HG03159 (cell line): Measurements from ENCODE around the gene CAVIN2.
A peak's percentile ranks its signal among the peaks of the same experiment; 100 is the strongest.

Source experiments
- ATAC-seq: cut with Tn5 transposase; IDR thresholded peaks from one replicate; pipeline ENCODE4 v1.9.1; 2021; ENCODE audit warnings: mild to moderate bottlenecking, moderate library complexity; ENCODE audit not compliant: unreplicated experiment

Gene CAVIN2

GRCh38 chr2:191840921-191841320, 6.0 kb downstream of the CAVIN2 start:
- no peak for ATAC-seq

GRCh38 chr2:191839918-191840804, 6.7 kb downstream of the CAVIN2 start:
- no peak for ATAC-seq

- ATAC-seq = no peak
Observed at GRCh38 chr2:191838526-191838925, 8.4 kb downstream of the CAVIN2 start.

- ATAC-seq = no peak
Observed at GRCh38 chr2:191836853-191837769, 9.8 kb downstream of the CAVIN2 start.

GRCh38 chr2:191836471-191836852, 10.4 kb downstream of the CAVIN2 start:
- no peak for ATAC-seq

- ATAC-seq = no peak
Observed at GRCh38 chr2:191835539-191836350, 11.1 kb downstream of the CAVIN2 start.

- no peak for ATAC-seq
Observed at GRCh38 chr2:191835100-191835499, 11.8 kb downstream of the CAVIN2 start.

GRCh38 chr2:191833356-191833755, 13.5 kb downstream of the CAVIN2 start:
- no peak for ATAC-seq

- no peak for ATAC-seq
Observed at GRCh38 chr2:191832668-191833067, 14.2 kb downstream of the CAVIN2 start.

- ATAC-seq = no peak
Observed at GRCh38 chr2:191831410-191831994, 15.4 kb downstream of the CAVIN2 start.

GRCh38 chr2:191824398-191824797, 22.5 kb downstream of the CAVIN2 start:
- no peak for ATAC-seq

- ATAC-seq = no peak
Observed at GRCh38 chr2:191821078-191821477, 25.8 kb downstream of the CAVIN2 start.

- ATAC-seq = no peak
Observed at GRCh38 chr2:191818725-191819350, 28.1 kb downstream of the CAVIN2 start.

- no peak for ATAC-seq
Observed at GRCh38 chr2:191818133-191818532, 28.8 kb downstream of the CAVIN2 start.

GRCh38 chr2:191815010-191815409, 31.9 kb downstream of the CAVIN2 start:
- no peak for ATAC-seq

GRCh38 chr2:191813943-191814342, 32.9 kb downstream of the CAVIN2 start:
- ATAC-seq = no peak

GRCh38 chr2:191811807-191812602, 34.9 kb downstream of the CAVIN2 start:
- ATAC-seq = peak; percentile 86

- ATAC-seq = no peak
Observed at GRCh38 chr2:191806396-191806795, 40.5 kb downstream of the CAVIN2 start.

- no peak for ATAC-seq
Observed at GRCh38 chr2:191804766-191805165, 42.1 kb downstream of the CAVIN2 start.
